ENCODE measurements around the gene VSIG10. TPM values are rescaled to one million over a fixed set of nuclear protein-coding genes. Genes with fewer than 3 reads are reported as not detected.

VSIG10 gene
- polyA plus RNA-seq, 1 donor (not counting 4 experiments of a cell fraction or from before 2014, with no cell fraction given) = 11.4 TPM

- Histone ChIP-seq H3K9ac (ENCODE audit: control insufficient read depth, extremely low read depth, insufficient read depth, low read length) (no peak overlapping the region), H3K9me1 (ENCODE audit: control insufficient read depth, extremely low read depth, insufficient read depth, low read length) (peaks cover 4% of the 10 kb centered on the region), H4K20me1 (ENCODE audit: control insufficient read depth, extremely low read depth, insufficient read depth, low read length) (no peaks in the 10 kb centered on the region), H3K27ac (ENCODE audit: control insufficient read depth, insufficient read depth, low read length) (no peak overlapping the region), H3K36me3 (ENCODE audit: control insufficient read depth in 2 of 2, extremely low read depth in 1 of 2, insufficient read depth in 2 of 2, low read length in 2 of 2) (no peaks in the 10 kb centered on the region), H3K4me2 (ENCODE audit: control insufficient read depth, extremely low read depth, insufficient read depth, low read depth, low read length) (no peak overlapping the region), H3K27me3 (ENCODE audit: control insufficient read depth, extremely low read depth, insufficient read depth, low read length) (no peaks in the 10 kb centered on the region), H3K79me2 (ENCODE audit: control insufficient read depth, insufficient read depth, low read length) (no peaks in the 10 kb centered on the region), H3K4me1 (ENCODE audit: control insufficient read depth, extremely low read depth, insufficient read depth, low read length) (peaks cover 18% of the 10 kb centered on the region), H3K4me3 (ENCODE audit: control insufficient read depth in 2 of 3, extremely low read depth in 1 of 3, insufficient read depth in 2 of 3, low read depth in 1 of 3, low read length in 3 of 3) (no peak overlapping the region), H2AFZ (ENCODE audit: control insufficient read depth, low read length) (no peak overlapping the region), H3K9me3 (ENCODE audit: control insufficient read depth, low read depth, low read length) (no peaks in the 10 kb centered on the region)
- dilution Hi-C loops (cut with MboI; ENCODE audit: extremely low pct_ligation_motif_present, low sequenced_read_pairs) = no loop called here
- TF ChIP-seq EZH2 (IDR thresholded peaks at IDR 0.05; ENCODE audit: low read length) = no peak
- no peak for TF ChIP-seq CTCF (optimal IDR thresholded peaks at IDR 0.05 in 1 of 3, IDR thresholded peaks at IDR 0.05 in 1 of 3, conservative IDR thresholded peaks at IDR 0.05 in 1 of 3; ENCODE audit: extremely low read depth in 1 of 3, insufficient read depth in 2 of 3, low read length in 3 of 3)
- FAIRE-seq = no peak
- no peak for DNase-seq (ENCODE audit: low read depth, low spot score)
Measured at GRCh38 chr12:118098401-118098800, 5.4 kb downstream of the VSIG10 start.

- H3K4me3 ChIP-seq (ENCODE audit: control insufficient read depth in 2 of 3, extremely low read depth in 1 of 3, insufficient read depth in 2 of 3, low read depth in 1 of 3, low read length in 3 of 3) = no peak overlapping the region
- dilution Hi-C loops (cut with MboI; ENCODE audit: extremely low pct_ligation_motif_present, low sequenced_read_pairs) = no loop called here
- no peaks in the 10 kb centered on the region for H3K9me3 ChIP-seq (ENCODE audit: control insufficient read depth, low read depth, low read length)
- H3K79me2 ChIP-seq (ENCODE audit: control insufficient read depth, insufficient read depth, low read length) = no peaks in the 10 kb centered on the region
- H3K27me3 ChIP-seq (ENCODE audit: control insufficient read depth, extremely low read depth, insufficient read depth, low read length) = no peaks in the 10 kb centered on the region
- TF ChIP-seq CTCF (optimal IDR thresholded peaks at IDR 0.05 in 1 of 3, IDR thresholded peaks at IDR 0.05 in 1 of 3, conservative IDR thresholded peaks at IDR 0.05 in 1 of 3; ENCODE audit: extremely low read depth in 1 of 3, insufficient read depth in 2 of 3, low read length in 3 of 3) = no peak
- no peak for TF ChIP-seq EZH2 (IDR thresholded peaks at IDR 0.05; ENCODE audit: low read length)
- no peak overlapping the region for H3K9ac ChIP-seq (ENCODE audit: control insufficient read depth, extremely low read depth, insufficient read depth, low read length)
- peaks cover 0 to 1% of the 10 kb centered on the region in 2 experiments for H3K36me3 ChIP-seq (ENCODE audit: control insufficient read depth in 2 of 2, extremely low read depth in 1 of 2, insufficient read depth in 2 of 2, low read length in 2 of 2)
- H3K9me1 ChIP-seq (ENCODE audit: control insufficient read depth, extremely low read depth, insufficient read depth, low read length) = no peaks in the 10 kb centered on the region
- no peak overlapping the region for H2AFZ ChIP-seq (ENCODE audit: control insufficient read depth, low read length)
- no peak overlapping the region for H3K4me2 ChIP-seq (ENCODE audit: control insufficient read depth, extremely low read depth, insufficient read depth, low read depth, low read length)
- FAIRE-seq = no peak
- no peak for DNase-seq (ENCODE audit: low read depth, low spot score)
- no peak overlapping the region for H3K27ac ChIP-seq (ENCODE audit: control insufficient read depth, insufficient read depth, low read length)
- H3K4me1 ChIP-seq (ENCODE audit: control insufficient read depth, extremely low read depth, insufficient read depth, low read length) = peaks cover 8% of the 10 kb centered on the region
- H4K20me1 ChIP-seq (ENCODE audit: control insufficient read depth, extremely low read depth, insufficient read depth, low read length) = no peaks in the 10 kb centered on the region
Measured at GRCh38 chr12:118094039-118094438, 9.8 kb downstream of the VSIG10 start.
